NCI-H1694 treated with DMSO at 0.1 percent for 48 hours (cell line): ENCODE results near the gene GPHA2.
A peak's percentile ranks its signal among the peaks of the same experiment; 100 is the strongest.

Experiments used
- DNase-seq: peaks from one replicate; lab custom pipeline; 2025; lab: John Stamatoyannopoulos, UW

Gene GPHA2

GRCh38 chr11:64910451-64911093 lies 25.1 kb downstream of the GPHA2 start:
- no peak for DNase-seq

GRCh38 chr11:64909653-64910343 lies 25.9 kb downstream of the GPHA2 start:
- DNase-seq: no peak

- no peak for DNase-seq
Measured at GRCh38 chr11:64908766-64909165, 26.9 kb downstream of the GPHA2 start.

DNA sequence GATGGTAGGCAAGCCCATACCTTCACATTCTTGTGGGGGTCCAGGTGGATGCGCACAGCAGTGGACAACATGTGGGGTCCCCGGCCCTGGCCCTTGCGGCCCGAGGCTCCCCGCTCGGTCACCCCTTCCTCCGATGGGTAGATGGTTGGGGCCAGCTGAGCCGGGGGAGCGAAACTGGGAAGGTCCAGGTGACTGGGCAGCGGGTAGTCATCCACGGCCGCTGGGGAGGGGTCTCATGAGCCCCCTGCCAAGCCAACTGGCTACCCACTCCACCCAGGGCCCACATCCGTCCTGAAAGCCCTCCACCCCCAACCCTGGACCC lies 29.4 kb downstream of the GPHA2 start:
- no peak for DNase-seq

DNA sequence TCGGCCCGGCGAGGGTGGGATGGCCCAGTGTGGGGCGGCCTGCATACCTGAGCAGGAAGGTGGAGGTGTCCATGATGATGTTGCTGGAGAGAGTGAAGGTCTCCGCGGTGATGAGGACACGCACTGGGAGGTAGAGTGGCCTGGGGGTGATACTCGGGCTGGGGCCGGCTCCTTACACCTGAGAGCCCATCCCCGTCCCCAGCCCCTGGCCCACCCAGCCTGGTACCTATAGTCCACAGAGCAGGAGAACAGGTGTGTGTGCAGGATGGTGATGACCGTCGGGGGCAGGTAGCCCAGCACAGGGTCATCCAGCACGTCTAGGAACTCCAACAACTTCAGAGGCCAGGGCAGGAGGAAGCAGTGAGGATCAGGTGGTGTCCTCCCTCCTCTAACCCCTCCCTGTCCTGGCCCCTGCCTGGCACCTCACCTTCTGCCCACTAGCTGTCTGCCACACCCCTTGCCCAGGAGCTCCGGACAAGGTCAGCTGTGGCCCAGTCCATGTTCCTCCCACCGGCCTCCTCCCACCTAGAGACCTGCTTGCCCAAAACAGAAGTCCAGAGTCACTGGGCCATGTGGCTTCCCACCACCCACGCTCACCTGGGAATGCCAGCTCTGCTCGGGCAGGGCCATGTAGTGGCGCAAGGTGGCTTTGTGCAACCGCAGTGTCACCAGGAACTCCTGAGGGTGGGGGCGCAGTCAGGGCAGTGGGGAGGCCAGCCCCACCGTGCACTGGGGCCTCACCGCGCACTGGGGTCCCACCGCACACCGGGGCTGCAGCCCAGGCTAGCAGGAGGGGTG lies 30.0 kb downstream of the GPHA2 start:
- no peak for DNase-seq

- DNase-seq: no peak
Measured at GRCh38 chr11:64903291-64903833, 32.3 kb downstream of the GPHA2 start.

- no peak for DNase-seq
Measured at GRCh38 chr11:64902102-64902900, 33.4 kb downstream of the GPHA2 start.

GRCh38 chr11:64900774-64901173 lies 34.9 kb downstream of the GPHA2 start:
- DNase-seq: no peak

- no peak for DNase-seq
Measured at GRCh38 chr11:64900263-64900678, 35.4 kb downstream of the GPHA2 start.

- DNase-seq: no peak
Measured at GRCh38 chr11:64898541-64898940, 37.2 kb downstream of the GPHA2 start.

GRCh38 chr11:64898076-64898445 lies 37.6 kb downstream of the GPHA2 start:
- no peak for DNase-seq

DNA sequence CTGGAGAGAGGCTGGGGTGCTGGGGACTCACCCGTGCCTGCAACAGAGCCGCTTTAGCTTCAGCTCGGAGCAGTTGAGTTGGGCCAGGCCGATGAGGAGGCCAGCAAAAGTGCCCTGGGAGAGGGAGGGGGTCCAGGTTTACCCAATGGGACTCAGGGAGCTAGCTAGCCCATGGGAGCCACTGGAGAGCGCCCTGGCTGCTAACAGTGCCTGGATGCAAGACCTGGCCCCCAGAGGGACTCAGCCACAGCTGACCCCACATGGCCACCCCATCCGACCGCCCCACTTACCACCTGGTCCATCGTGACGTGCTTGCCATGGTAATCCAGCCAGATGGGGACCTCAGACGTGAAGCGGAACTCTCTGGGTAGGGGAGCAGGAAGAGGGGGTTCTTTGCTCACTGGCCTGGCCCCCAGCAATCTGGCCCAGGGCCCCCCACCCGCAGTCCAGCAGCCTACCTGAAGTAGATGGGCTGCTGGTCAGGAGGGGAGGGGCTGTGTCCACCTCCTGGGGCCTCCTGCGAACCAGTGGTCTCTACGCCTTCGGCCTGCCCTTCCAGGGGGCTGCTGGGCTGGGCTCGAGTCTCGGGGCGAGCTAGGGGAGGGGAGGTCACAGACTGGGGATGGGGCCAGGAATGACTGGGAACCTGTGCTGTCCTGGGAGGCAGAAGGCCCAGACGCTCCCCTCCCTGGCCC lies 38.2 kb downstream of the GPHA2 start:
- no peak for DNase-seq

GRCh38 chr11:64896448-64897022 lies 39.2 kb downstream of the GPHA2 start:
- DNase-seq: no peak

GRCh38 chr11:64894812-64895452 lies 40.8 kb downstream of the GPHA2 start:
- no peak for DNase-seq

DNA sequence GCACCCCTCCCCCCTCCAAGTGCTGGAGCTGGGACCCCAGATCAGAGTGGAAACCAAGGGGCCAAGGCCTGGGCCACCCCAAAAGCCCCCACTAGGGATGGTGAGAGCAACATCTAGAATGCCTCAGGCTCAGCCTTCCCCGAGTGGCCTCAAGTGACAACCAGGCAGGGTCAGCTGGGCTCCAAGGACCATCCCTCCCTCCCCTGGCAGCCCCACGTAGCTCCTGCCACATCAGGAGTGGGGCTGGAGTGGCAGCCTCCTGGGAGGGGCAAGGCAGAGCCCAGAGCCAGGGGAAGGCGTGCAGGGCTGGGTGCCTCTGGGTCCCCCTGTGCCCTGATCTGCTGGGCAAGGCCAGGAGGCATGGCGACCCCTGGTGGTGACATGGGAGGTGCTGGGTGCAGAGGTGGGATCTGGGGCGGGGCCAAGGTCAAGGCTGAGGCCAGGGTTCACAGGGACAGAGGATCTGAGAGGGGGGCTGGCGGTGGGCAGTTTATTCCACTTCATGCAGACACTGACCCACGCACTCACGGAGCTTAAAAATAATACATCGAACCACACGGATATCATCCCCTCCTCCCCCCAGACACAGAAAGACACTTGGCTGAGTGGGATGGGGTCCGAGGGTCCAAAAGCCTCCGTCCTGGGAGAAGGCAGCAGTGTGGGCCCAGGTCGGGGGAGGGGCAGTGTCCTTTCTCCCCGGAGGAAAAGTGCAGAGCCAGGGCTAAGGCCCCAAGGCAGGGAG lies 41.5 kb downstream of the GPHA2 start:
- DNase-seq: peak; percentile 18

DNA sequence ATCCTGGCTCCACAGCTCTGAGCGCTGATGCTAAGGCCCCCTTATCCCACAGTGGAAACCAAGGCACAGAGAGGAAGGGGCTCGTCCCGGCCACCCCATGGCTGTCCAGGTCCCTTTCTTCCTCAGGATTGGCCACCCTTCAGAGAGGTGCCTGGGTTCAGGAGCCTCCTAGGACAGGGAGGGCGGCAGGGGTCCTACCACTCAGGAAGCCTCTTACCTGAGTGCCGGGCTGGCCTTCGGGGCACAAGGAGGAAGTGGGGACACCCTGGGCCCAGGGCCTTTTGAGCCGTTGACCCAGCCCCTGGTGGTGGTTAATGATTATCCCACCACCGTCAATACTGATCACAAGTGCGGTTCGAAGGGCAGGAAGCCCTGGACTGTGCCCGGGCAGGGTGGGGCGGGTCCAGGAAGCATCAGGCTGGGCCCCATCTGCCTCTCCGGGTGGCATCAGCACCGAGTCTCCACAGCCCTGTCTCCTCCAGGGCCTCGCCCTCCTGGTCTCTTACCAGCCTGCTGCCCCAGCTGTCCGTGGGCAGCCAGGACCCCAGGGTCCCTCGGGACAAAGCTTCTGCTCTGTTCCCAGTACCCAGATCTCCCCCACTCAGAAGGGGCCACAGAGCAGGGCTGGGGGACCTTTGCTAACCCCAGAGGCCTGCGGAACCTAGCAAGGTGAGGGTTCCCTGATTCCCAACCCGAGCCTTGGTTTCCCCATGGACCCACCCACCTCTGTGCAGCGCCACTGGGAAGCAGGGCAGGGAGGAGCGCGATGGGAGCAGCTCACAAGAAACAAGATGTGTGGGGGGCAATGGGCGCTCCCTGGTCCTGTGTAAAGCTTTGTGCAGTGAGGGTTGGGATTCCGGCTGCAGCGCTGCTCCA lies 42.3 kb downstream of the GPHA2 start:
- no peak for DNase-seq

DNA sequence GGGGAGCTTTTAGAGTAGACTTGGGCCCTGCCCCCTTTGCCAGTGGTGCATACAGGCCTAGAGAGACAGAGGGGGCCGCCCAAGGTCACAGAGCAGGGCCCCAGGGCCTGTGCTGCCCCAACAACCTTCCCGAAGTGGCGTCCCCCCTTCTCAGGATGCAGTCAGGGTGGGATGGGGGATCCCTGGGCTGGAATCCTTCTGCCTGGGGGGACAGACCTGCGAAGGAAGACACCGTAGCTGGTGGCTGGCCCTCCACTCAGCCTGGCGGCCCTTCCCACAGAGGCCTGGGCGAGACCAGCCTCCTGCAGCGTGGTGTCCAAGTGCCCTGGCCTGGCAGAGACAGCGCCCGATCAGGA lies 42.9 kb downstream of the GPHA2 start:
- no peak for DNase-seq

- DNase-seq: no peak
Measured at GRCh38 chr11:64892411-64892831, 43.3 kb downstream of the GPHA2 start.

DNA sequence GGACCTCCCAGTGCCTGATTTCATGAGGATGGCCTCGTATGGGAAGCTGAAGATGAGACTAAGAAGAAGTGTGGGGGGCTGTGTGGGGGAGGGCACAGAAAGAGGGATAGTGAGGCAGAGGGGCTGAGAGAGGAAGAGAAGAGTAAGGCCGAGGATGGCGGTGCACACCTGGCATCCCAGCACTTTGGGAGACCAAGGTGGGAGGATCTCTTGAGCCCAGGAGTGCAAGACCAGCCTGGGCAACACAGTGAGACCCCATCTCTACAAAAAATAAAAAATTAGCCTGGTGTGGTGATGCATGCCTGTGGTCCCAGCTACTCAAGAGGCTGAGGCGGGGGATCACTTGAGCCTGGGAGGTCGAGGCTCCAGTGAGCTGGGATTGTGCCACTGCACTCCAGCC lies 43.8 kb downstream of the GPHA2 start:
- no peak for DNase-seq
